GM19035 (cell line): ENCODE results near the gene GRIA4.
"Not testable (repeated sequence)": the region's sequence is repeated elsewhere in the genome, so short reads cannot be mapped to it uniquely, and the experiment has no call there.

Experiments used
- ATAC-seq: cut with Tn5 transposase; IDR thresholded peaks from one replicate; pipeline ENCODE4 v1.9.1; 2021; ENCODE audit not compliant: unreplicated experiment

The GRIA4 gene

DNA sequence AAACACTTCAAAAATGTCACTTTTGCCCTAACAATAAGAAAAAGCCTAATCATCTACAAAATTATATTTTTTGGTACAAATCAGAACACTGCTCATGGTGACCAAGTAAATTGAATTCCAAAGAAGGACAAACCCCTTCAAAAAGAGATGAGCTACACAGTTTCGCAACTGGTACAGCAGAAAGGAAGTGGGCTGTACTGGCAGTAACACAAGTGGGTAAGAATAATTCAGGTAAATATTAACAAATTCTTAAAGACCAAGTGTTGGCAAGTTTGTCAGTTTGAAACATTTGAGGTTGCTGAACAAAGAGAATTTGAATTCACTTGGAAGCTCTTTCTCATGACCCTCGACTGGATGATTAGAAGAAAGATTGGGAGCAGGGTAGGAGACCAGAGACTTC lies 376.7 kb downstream of the GRIA4 start:
- ATAC-seq: no peak

DNA sequence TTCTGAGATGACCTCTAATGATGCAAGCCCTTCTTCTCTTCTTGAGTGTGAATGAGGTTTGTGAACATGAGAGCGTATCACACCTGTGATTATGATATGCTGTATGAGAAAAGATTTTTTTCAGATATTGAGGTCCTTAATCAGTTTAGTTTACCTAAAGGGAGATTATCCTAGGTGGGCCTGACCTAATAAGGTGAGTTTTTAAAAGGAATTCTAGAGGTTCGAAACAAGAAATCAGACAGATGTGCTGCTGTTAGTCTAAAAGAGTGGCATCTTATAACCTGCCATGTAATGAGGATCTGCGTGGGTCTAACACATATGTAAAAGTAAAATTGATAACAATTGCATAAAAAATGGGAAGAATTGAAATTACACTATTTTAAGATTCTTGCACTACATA lies 378.3 kb downstream of the GRIA4 start:
- no peak for ATAC-seq

DNA sequence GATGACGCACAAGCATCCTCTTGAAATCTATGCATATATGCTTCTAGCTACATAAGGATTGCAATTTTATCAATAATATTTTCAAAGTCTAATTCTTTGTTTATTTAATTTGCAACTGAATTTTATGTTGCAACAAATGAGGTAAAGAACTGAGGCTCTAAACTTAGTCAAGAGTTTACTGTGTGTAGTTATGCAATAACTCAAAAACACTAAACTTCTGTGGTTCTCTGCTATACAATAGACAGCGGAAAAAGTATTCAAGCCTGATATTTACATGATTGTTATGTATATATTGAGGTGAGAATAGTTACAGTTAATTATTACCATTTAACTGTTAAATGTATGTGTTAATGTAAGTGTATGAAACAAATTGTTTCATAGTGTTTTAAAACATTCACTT lies 379.3 kb downstream of the GRIA4 start:
- no peak for ATAC-seq

DNA sequence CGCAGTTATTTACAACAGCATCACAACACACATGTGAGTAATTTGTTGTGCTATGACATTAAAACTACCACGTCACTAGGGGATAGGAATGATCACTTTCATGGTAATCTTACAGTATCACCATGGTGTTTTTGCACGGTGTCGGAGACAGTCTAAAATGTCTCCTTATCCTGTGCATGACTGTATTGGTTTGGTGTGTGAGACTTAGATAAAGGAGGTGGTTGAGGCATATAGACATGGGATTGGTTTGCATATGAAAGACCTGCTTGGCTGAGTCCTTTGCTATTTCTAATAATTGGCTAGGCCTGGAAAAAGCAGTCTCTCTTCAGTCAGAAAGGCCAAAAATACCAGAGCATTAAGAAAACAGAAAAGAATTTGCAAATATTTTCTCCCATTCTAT lies 382.0 kb downstream of the GRIA4 start:
- no peak for ATAC-seq

DNA sequence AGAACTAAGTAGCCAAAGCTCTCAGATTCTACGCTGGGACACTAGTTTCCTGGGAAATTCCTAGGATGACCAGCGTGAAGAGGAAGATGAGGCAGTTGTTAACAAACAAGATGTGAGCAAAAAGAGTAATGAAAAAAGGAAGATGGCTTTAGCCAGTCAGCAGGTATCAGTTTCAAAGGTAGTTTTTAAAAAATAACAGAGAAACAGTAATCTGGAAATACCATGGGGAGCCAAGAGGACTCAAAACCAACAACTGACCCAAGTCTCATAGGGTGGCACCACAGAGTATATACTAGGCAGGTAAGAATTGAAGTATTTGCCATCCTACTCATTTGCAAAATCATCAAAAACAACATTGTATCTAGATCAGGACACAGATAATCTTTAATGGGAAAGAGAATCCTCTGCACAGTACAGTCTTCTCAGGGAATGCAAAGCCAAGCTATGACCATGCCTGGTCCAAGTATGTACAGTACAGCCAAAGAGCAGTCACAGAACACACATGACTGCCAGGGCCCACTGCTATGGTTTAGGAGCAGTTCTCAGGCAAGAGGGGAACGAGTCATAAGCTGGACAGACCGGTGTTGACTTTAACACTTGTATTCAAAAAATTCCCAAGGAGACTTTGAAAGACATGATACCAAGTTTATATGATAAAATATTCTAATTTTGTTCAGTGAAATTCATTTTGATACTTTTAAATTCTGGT lies 391.6 kb downstream of the GRIA4 start:
- ATAC-seq: no peak

DNA sequence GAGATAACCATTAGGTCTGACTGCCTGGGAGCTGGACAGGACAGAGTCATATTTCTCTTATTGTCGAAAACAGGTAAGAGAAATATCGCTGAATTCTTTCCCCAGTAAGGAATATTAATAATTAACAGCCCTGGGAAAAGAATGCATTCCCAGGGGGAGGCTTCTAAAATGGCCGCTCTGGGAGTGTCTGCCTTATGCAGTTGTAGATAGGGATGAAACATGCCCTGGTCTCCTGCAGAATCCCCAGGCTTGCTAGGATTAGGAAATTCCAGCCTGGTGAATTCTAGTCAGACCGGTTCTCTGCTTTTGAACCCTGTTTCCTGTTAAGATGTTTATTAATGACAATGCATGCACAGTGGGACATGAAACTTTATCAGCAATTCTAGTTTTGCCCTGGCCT lies 393.2 kb downstream of the GRIA4 start:
- ATAC-seq: not testable (repeated sequence)

DNA sequence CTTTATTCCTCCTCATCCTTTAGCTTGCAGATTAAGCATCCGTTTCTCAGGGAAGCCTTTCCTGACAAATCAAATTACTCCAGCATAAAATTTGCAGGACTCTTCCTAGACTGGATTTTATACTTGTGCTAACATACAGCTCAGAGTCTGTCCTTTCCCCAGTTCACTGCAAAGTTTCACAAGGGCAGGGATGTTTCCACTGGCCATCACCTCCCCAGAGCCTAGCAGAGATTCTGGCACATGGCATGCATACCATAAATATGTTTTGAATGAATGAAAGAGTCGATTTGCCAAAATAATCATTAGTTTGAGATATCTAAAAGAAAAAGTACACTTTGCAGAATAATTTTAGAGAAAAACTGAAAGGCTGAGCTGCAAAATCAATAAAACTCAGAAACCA lies 401.6 kb downstream of the GRIA4 start:
- ATAC-seq: no peak

DNA sequence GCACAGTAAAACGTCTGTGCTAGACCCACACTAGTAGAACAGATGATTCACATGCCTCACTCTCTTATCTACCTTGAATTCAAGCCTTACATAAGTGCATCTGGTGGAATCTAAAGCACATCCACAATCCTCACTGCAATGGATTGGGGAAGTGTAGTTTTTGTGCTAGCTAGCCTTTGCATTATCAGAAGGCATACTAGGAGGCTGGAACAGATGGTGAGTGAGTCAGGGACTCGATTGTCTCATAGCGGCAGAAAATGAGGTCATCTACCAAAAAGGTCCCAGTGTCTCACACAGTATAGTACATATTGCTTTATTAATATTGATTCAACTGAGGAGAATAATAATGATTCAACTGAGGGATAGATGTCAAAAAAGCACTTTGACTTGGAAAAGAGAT lies 402.9 kb downstream of the GRIA4 start:
- no peak for ATAC-seq

DNA sequence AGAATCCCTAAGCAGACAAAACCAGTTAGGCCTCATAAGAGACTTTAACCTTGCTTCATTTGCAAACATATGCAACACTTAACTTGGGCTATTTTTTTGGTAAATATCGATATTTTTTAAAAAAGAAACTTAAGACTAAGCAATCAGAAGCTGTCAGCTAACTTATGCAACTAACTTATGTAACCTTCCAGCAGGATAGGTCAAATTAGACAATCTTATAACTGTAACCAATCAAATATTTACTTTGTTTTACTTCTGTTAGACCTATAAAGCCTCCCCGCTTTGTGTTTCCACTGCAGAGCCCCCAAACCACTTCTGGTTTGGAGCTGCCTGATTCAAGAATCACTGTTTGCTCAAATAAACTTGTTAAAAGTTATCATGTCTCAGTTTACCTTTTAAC lies 404.2 kb downstream of the GRIA4 start:
- no peak for ATAC-seq

DNA sequence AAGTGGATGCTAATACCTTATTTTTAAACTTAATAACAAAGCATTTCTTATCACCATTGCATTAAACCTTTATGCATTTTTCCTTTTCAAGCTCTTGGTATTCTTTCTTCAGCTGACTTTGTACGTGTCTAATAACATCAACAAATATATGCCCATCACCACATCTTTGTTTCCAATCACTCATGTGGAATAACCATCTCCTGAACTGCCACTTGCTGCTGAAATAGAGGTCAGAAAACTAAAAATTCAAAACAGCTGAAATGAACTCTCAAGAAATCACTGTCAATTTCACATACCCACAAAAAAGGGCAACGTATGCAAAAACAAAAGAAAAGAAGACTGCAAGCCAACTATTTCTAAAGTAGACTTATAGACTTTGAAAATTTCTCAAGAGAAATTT lies 404.7 kb downstream of the GRIA4 start:
- no peak for ATAC-seq

DNA sequence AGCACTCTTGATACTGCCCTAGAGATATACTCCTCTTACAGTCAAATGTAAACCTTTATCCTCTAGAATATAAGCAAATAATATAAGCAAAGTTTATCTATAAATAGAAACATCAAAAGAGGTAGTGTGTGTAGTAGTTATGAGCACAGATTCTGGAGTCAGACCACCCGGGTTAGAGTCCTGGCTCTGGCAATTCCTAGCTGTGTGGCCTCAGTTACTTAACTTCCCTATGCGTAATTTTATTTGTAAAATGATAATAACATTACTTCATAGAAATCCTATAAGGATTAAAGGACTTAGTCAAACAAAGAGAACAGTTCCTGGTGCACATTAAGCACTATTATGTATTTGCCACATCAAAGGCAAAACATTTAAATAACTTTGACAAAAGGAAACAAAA lies 405.2 kb downstream of the GRIA4 start:
- no peak for ATAC-seq

DNA sequence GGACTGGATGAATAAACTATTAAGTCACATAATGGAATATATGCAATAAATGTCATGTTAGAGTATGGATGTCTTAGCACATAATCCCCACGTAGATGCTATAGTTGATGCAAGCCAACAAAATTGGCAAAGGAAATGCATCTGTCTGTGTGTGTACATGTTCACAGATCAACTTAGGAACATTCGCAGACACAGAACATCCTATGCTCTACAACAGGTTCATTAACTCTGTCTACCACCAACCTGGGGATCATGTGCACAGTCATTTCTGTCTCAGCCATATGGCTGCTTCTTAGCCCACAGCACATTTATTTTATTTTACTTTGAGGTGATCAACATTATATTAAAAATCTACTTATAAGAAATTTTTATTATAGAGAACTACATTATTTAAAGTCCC lies 407.2 kb downstream of the GRIA4 start:
- no peak for ATAC-seq

DNA sequence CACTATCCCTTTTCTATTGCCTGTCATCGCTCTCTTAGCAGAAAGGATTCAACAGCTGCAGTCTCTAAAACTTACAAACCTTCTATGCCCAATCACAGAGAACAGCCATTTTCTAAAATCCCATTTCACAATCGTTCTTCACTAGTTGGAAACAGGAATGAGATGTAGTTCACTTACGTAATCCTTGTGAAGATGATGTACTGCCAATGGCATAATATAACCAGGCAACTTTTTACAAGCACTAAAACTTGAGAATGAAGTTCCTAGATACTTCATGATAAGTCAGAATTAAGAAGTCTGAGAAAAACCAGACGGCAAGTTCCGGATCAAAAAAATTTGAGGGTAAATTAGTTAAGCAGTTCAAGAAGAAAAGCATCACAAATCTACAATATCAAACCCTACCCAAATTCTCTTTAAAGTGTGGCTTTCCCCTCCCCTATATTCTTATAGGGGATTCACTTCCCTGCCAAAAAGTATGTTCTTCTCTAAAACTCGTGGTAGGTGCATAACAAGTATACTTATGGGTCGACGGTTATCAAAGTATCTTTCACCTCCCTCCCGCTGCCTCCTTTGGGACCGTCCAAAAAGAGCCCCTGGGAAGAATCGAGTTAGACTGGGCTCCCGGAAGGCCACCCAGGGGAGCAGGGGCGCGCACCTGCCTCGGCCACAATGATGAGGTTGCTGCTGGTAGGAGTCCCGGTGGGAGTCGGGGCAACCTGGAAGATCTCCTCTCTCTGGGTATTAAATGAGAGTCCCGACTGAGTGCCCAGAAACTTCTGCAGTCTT lies 411.5 kb downstream of the GRIA4 start:
- peak; percentile 23 for ATAC-seq

DNA sequence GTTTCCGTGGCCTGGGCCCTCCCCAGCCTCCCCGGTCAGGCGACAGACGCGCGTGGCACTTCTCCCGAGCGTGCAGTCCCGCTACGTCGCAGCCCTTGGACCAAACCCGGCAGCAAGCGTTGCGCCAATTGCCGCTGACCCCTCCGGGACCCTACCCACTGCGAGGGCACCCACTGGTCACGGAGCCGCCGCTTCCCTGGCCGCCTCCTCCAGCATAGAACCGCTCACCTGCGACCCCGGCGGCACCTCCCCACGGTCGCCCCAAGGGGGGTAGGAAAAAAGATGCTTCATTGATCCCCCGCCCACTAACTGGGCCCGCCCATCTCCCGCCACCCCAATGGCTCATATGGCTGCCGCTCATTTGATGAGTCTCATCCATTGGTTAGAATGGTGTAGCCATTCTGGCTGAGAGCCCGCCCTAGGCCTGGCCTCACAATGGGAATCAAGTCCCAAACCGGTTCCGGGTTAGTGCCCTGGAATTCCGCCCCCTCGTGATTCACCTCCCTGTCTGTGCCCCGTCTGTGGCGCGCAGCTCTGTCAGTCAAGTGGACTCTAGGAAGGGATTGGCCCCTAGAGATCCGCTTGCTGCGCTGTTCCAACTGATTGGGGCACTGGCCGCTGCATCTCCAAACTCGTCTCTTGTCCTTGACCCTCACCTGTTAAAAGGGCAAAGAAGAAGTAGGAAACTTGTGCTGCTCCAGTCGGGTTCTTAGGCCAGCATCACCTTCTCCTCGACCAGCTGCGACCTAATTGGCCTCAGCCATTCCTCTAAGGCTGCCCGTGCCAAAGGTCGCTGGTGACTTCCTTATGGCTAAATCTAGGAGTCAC lies 412.3 kb downstream of the GRIA4 start, which contains the start of gene MSANTD4:
TSS of gene MSANTD4 (minus strand) at position 274 of the 828 bp plus-strand sequence. CDS start 11,323 bp downstream, outside the sequence.
- ATAC-seq: peak; percentile 98

DNA sequence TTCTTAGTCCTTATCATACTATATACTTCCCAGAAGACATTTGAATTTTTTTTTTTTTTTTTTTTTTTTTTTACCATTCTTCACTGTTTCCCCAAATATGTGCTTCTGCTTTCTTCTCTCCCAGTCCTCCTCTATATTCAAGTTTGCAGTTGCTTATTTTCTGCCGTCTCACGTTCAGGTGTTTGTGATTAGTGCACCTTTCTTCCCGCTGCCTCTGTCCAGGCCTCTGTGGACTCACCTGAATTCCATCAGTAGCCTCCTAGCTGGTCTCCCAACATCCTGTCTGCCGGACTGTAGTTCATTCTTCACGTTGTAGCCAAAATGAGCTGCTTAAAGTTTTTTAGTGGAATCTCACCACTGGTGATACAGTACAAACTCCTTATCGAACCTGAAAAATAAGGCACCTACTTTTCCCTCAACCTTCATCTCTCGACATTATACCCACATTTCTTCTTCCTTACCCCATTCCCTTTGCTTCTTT lies 413.0 kb downstream of the GRIA4 start:
- no peak for ATAC-seq

DNA sequence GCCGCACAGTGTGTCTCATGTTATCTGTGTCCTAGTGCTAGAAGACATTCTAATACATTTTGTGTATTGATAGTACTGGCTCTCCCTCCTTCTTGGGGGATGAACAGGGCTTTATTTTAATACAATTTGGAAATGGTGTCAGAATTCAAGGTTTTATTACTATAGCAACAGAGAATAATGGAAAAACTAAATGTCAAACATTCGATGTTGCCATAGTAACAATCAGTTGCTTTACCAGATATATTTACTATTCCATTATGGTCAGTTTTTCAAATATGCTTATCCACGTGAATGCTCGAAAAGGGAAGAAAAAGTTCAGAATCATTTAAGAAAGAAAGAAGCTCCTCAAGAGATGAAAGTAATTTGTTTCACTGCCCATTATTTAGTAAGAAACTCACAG lies 420.7 kb downstream of the GRIA4 start:
- ATAC-seq: no peak

DNA sequence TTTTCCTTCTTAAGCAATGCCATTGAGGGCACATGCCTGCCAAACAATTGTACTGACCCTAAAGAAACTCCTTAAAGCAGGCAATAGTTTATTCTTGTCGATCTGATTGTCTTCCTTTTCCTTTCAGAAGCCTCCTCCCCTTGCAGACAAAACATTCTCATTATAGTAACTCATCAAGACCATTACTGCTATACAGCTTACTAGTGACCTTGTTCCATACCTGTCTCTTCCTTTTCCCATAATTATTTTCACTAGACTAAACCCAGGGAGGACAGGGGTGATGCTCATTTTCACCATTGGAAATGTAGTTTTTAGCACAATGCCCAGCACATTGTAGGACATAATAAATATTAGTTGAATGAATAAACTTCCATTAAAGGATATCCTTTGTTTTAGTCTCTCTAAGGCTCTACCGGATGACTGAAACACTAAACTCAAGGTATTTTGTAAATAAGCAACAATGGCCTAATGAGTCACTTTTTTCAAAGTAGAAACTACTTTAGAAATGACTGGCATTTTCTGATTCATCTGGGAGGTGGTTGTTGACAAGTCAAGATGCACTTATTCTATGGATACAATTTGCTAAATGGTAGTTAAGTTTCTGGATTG lies 421.4 kb downstream of the GRIA4 start:
- ATAC-seq: no peak
